Measurements from ENCODE around the gene PSD4. TPM values are rescaled to one million over a fixed set of nuclear protein-coding genes. Genes with fewer than 3 reads are reported as not detected.
A peak's percentile ranks its signal among the peaks of the same experiment; 100 is the strongest.
"Not testable (repeated sequence)": the region's sequence is repeated elsewhere in the genome, so short reads cannot be mapped to it uniquely, and the experiment has no call there.

Gene PSD4
- total and polyA plus RNA-seq, 2 experiments from 2014 or later = 15.1 to 26.5 TPM

DNA sequence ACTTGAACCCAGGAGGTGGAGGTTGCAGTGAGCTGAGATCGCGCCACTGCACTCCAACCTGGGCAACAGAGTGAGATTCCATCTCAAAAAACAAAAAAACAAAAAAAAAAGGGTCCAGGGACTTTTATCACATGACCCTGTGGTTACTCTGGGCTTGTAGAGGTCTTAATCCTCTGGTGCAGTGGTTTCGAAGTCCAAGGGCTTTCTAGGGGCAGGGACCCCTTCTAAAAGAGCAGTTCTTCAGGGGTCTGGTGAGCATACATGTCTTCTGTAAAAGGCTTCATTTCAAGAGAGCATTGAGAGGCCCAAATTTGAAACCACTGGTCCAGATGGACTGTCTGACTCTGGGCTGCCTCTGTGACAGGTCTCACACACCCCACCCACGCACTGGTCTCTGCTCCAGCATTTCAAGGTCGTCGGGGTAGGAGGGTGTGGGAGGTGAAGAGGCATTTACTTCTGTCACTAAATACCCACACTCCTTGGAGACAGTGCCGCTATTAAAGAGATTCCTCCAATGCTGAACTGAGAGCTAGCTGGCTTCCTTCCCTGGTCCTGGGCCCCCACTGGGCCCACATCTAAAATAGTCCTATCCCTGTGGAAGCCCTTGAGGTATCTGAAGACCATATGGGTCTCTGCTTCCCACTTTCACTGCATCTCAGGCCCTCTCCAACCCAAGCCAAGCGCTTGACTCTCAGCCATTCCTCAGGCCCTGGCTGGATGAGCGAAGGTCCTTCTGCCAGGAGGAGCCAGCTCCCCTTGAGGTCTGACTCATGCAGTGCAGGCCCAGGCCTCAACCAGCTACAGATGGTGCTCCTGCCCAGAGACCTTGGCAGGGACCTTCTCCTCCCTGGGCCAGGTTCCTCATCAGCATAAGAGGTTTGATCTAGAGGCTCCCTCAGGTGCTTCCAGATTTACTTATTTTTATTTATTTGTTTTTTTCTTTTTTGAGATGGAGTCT is 60.1 kb downstream of the PSD4 start:
- TF ChIP-seq, protein P1, sequence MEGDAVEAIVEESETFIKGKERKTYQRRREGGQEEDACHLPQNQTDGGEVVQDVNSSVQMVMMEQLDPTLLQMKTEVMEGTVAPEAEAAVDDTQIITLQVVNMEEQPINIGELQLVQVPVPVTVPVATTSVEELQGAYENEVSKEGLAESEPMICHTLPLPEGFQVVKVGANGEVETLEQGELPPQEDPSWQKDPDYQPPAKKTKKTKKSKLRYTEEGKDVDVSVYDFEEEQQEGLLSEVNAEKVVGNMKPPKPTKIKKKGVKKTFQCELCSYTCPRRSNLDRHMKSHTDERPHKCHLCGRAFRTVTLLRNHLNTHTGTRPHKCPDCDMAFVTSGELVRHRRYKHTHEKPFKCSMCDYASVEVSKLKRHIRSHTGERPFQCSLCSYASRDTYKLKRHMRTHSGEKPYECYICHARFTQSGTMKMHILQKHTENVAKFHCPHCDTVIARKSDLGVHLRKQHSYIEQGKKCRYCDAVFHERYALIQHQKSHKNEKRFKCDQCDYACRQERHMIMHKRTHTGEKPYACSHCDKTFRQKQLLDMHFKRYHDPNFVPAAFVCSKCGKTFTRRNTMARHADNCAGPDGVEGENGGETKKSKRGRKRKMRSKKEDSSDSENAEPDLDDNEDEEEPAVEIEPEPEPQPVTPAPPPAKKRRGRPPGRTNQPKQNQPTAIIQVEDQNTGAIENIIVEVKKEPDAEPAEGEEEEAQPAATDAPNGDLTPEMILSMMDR (IDR thresholded peaks at IDR 0.05; ENCODE audit: poor library complexity) = no peak
- no peak for TF ChIP-seq EZH2phosphoT487 (IDR thresholded peaks at IDR 0.05; ENCODE audit: low read depth, severe bottlenecking, unreplicated experiment)
- no peak for TF ChIP-seq EZH2 (IDR thresholded peaks at IDR 0.05; ENCODE audit: borderline replicate concordance)
- Histone ChIP-seq H3K9me2 (replicated peaks; ENCODE audit: insufficient read depth) (no peaks in the 10 kb centered on the region), H3K27me3 (no peaks in the 10 kb centered on the region), H2AFZ (no peak overlapping the region), H3K36me3 (replicated peaks; ENCODE audit: insufficient read depth, low read depth) (no peaks in the 10 kb centered on the region), H3K79me2 (no peaks in the 10 kb centered on the region), H3K4me1 (ENCODE audit: insufficient read depth) (peaks cover 8% of the 10 kb centered on the region), H3K27ac (no peak overlapping the region), H4K20me1 (ENCODE audit: insufficient read depth, poor library complexity, severe bottlenecking) (no peaks in the 10 kb centered on the region), H3K4me2 (no peak overlapping the region), H3K4me3 (no peak overlapping the region), H3K9me3 (ENCODE audit: low read depth) (no peaks in the 10 kb centered on the region)
- 87% methylated on average over 9 of the region's 9 CpGs for WGBS (ENCODE audit: low lambda C conversion rate, missing lambda C conversion rate)
- peak; percentile 56 for DNase-seq (ENCODE audit: low spot score)

- Histone ChIP-seq H3K4me1 (ENCODE audit: insufficient read depth) (peaks cover 5% of the 10 kb centered on the region), H3K9me3 (ENCODE audit: low read depth) (no peaks in the 10 kb centered on the region), H3K36me3 (replicated peaks; ENCODE audit: insufficient read depth, low read depth) (no peaks in the 10 kb centered on the region), H3K27me3 (no peaks in the 10 kb centered on the region), H3K27ac (no peak overlapping the region), H3K4me3 (no peak overlapping the region), H3K79me2 (no peaks in the 10 kb centered on the region), H2AFZ (no peak overlapping the region), H4K20me1 (ENCODE audit: insufficient read depth, poor library complexity, severe bottlenecking) (no peaks in the 10 kb centered on the region), H3K9me2 (replicated peaks; ENCODE audit: insufficient read depth) (no peaks in the 10 kb centered on the region), H3K4me2 (no peak overlapping the region)
- 96% methylated on average over 14 of the region's 16 CpGs for WGBS (ENCODE audit: low lambda C conversion rate, missing lambda C conversion rate)
- no peak for DNase-seq (ENCODE audit: low spot score)
- TF ChIP-seq EZH2 (IDR thresholded peaks at IDR 0.05; ENCODE audit: borderline replicate concordance) = no peak
- TF ChIP-seq, protein P1 (IDR thresholded peaks at IDR 0.05; ENCODE audit: poor library complexity) = no peak
- TF ChIP-seq EZH2phosphoT487 (IDR thresholded peaks at IDR 0.05; ENCODE audit: low read depth, severe bottlenecking, unreplicated experiment) = no peak
Measured at GRCh38 chr2:113234721-113235346, 61.1 kb downstream of the PSD4 start.

GRCh38 chr2:113235347-113236226 is 61.8 kb downstream of the PSD4 start:
- DNase-seq (ENCODE audit: low spot score); H3K9me2 ChIP-seq (replicated peaks; ENCODE audit: insufficient read depth); H3K4me2 ChIP-seq; H4K20me1 ChIP-seq (ENCODE audit: insufficient read depth, poor library complexity, severe bottlenecking); H3K27me3 ChIP-seq; H3K36me3 ChIP-seq (replicated peaks; ENCODE audit: insufficient read depth, low read depth); H3K9me3 ChIP-seq (ENCODE audit: low read depth); H2AFZ ChIP-seq; H3K27ac ChIP-seq; H3K4me3 ChIP-seq; H3K79me2 ChIP-seq: not testable (repeated sequence)
- H3K4me1 ChIP-seq (ENCODE audit: insufficient read depth) = peaks cover 12% of the 10 kb centered on the region
- over 99% methylated on average over 23 of the region's 74 CpGs for WGBS (ENCODE audit: low lambda C conversion rate, missing lambda C conversion rate)
